Fibroblast of pulmonary artery (primary cell): ENCODE results near the gene UQCR10.
A peak's percentile ranks its signal among the peaks of the same experiment; 100 is the strongest.

Experiments
- DNase-seq: peaks from one replicate; pipeline ENCODE4 v3.0.0-alpha.2; 2010; ENCODE audit warnings: low read depth
- H3K4me3 ChIP-seq: replicated peaks from 2 replicates; pipeline ENCODE4 v1.5.1; 2011; ENCODE audit warnings: low read depth, mild to moderate bottlenecking, control low read depth, low read length, moderate library complexity
- TF ChIP-seq, protein P1 (sequence below): IDR thresholded peaks from 2 replicates; pipeline ENCODE4 v1.5.1; 2011; ENCODE audit warnings: mild to moderate bottlenecking, control low read depth, low read length, inconsistent platforms; ENCODE audit errors: missing control alignments

The UQCR10 gene

GRCh38 chr22:29722587-29722986 lies 44.6 kb upstream of the UQCR10 start:
- H3K4me3 ChIP-seq = no peak overlapping the region
- no peak for DNase-seq
- TF ChIP-seq, protein P1, sequence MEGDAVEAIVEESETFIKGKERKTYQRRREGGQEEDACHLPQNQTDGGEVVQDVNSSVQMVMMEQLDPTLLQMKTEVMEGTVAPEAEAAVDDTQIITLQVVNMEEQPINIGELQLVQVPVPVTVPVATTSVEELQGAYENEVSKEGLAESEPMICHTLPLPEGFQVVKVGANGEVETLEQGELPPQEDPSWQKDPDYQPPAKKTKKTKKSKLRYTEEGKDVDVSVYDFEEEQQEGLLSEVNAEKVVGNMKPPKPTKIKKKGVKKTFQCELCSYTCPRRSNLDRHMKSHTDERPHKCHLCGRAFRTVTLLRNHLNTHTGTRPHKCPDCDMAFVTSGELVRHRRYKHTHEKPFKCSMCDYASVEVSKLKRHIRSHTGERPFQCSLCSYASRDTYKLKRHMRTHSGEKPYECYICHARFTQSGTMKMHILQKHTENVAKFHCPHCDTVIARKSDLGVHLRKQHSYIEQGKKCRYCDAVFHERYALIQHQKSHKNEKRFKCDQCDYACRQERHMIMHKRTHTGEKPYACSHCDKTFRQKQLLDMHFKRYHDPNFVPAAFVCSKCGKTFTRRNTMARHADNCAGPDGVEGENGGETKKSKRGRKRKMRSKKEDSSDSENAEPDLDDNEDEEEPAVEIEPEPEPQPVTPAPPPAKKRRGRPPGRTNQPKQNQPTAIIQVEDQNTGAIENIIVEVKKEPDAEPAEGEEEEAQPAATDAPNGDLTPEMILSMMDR = no peak

DNA sequence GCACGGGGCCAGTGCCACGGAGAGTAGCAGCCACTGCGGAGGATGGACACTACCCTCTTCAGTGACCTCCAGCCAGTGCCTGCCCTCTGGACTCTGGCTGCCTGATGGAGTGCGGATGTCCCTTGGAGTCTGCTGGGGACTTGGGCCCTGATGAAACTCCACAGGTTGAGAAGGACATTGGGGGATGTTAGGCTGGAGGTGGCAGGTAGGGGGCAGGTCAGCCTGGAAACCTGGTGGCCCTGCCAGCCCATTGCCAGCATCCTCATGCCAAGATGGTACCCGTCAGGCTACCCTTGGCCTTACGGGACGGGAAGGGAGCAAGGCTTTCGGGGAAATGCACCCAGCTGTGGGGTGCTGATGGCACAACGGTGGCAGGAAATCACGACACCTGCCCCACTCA lies 43.4 kb upstream of the UQCR10 start:
- TF ChIP-seq, protein P1 = no peak
- no peak for DNase-seq

DNA sequence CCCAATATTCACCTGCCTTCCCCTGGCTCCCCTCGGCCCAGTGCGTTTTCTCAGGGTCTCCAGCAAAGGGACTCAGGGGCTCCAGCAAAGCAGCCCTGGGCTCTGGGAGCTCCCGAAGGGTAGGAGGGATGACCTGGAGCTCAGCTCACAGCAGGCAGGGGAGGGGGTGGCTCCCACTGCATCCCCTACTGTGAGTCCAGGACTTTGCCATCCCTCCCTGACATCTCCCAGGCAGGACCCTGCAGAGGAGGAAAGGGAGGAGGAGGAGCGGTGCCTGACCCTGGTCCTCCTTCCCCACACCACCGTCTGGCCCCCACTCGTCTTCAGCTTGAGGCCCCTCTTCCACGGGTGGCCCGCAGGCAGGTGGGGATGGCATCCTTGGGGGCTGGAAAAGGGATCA lies 42.3 kb upstream of the UQCR10 start:
- TF ChIP-seq, protein P1 = no peak
- no peak overlapping the region for H3K4me3 ChIP-seq
- no peak for DNase-seq

More for the DNA sequence above, 43.4 kb upstream of the UQCR10 start:
- no peak overlapping the region for H3K4me3 ChIP-seq

DNA sequence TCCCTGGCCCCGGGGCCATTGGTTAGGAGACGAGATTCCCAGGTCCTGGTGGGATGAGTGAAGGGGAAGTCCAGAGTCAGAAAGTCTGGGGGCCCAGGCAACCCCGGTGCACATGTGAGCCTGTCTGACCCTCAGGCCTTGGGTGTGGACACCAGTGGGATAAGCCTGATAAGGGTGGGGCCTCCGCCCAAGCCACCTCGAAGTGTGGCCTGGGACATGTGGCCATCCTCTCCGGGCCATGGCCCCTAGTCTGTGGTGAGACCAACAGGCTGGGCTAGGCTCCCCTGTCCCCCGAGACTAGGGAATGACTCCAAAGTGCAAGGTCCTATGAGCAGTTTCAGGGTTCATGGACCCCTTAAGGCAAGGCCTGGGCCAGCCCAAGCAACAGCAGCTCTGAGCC lies 41.1 kb upstream of the UQCR10 start:
- TF ChIP-seq, protein P1 = no peak
- H3K4me3 ChIP-seq = no peak overlapping the region

DNA sequence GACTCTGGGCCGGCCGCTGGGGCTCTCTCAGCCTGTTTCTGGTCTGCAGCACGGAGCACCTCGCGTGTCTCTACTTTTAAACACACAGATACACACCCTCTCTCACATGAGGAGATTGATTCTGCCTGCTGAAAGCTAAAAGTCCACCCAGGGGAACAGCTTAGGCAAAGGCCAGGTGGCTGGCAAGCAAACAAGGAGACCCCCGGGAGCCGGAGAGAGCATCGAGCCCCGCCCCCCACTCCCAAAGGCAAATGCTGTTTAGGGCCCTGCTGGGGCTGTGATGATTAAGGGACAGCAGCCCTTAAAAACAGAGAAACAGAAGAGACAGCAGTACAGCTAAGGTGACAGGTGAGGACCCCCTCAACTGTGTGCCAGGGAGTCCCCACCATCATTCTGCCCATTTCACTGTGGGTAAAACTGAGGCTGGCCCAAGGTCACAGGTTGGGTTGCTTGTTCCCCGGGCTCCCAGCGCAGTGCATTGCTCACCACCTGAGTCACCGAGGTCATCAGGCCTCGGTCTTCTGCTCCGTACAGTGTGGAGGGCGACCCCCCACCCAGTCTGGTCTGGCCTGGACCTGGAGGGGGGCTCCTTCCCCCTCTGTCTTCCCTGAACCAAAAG lies 40.5 kb upstream of the UQCR10 start:
- H3K4me3 ChIP-seq = no peak overlapping the region
- TF ChIP-seq, protein P1 = no peak
- no peak for DNase-seq

More for the DNA sequence above, 41.1 kb upstream of the UQCR10 start:
- DNase-seq = no peak

DNA sequence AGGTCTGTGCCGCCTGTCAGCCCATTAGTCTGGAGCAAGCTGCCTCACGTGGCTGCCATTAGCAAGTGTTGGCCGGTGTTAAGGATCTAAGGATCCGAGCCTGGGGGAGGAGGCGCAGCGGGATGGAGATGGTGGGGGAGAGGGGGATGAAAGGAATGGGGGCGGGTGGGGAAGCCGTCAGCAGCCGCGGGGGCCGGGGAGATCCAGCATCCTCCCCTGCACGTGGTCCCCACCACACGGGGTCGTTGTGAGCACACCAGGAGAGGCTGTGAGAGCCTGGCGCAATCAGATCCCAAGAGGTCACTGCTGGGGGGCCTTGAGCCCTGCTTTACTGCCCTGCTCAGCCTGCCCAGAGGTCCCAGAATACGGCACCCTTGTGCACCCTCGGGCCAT lies 40.0 kb upstream of the UQCR10 start:
- H3K4me3 ChIP-seq = no peak overlapping the region
- DNase-seq = peak; percentile 50
- TF ChIP-seq, protein P1 = peak; percentile 44

- TF ChIP-seq, protein P1 = no peak
- no peak overlapping the region for H3K4me3 ChIP-seq
- DNase-seq = no peak
Observed at GRCh38 chr22:29729161-29729560, 38.0 kb upstream of the UQCR10 start.
